Testis (tissue), 3 donors: ENCODE results near the gene SCAF8. TPM values are rescaled to one million over a fixed set of nuclear protein-coding genes. Genes with fewer than 3 reads are reported as not detected.
A peak's percentile ranks its signal among the peaks of the same experiment; 100 is the strongest.

Experiments
- DNase-seq: peaks from one replicate; pipeline ENCODE4 v3.0.0-alpha.2; 2019
- H3K27ac ChIP-seq, 2 donors: fragments of 200-600 bp; sonication (generic); one replicate each; pipeline ENCODE4 v1.5.1; 2019
- H3K27me3 ChIP-seq: fragments of 200-600 bp; sonication (generic); one replicate; pipeline ENCODE4 v1.5.1; 2019
- H3K36me3 ChIP-seq: fragments of 200-600 bp; sonication (generic); one replicate; pipeline ENCODE4 v1.5.1; 2017; ENCODE audit warnings: low read depth; ENCODE audit errors: missing control alignments
- H3K4me1 ChIP-seq: fragments of 200-600 bp; sonication (generic); one replicate; pipeline ENCODE4 v1.5.1; 2019
- H3K4me3 ChIP-seq, 2 donors: fragments of 200-600 bp; sonication (generic); one replicate each; pipeline ENCODE4 v1.5.1; 2017 to 2019
- H3K9me3 ChIP-seq: fragments of 200-600 bp; sonication (generic); one replicate; pipeline ENCODE4 v1.5.1; 2017
- POLR2A ChIP-seq: fragments of 450-650 bp; IDR thresholded peaks from one replicate; pipeline ENCODE4 v1.6.1; 2017; ENCODE audit warnings: antibody characterized with exemption, mild to moderate bottlenecking, moderate library complexity
- WGBS, 2 donors: methylation state at CpG; one replicate each; pipeline ENCODE4 v1.1.5; 2018; 5-methylcytosine and 5-hydroxymethylcytosine counted together
- intact Hi-C: fragments of 100-400 bp; cut with DNase I; formaldehyde crosslinking; loops from one replicate; pipeline ENCODE4 v1.15.1; 2023; ENCODE audit warnings: low total_unique reads
- polyA plus RNA-seq: library from polyadenylated mRNA; stranded (reverse); fragments of 350-450 nt; fragmentation: Illumina TruSeq; extraction: RNeasy Lipid Tissue Mini Kit (QIAGEN cat#74804); gene quantifications from one replicate; pipeline ENCODE4 v1.2.3, GENCODE V29; 2014; ENCODE audit warnings: low read depth, low replicate concordance; ENCODE audit not compliant: insufficient read depth
- total RNA-seq, 2 donors: library from RNA; depleted of rRNA; stranded (reverse); fragments of >200 nt; gene quantifications; one replicate each; pipeline ENCODE4 v1.2.3, GENCODE V29; 2016
- TF ChIP-seq, protein P1 (sequence below), 3 experiments: fragments of 450-650 bp in 2 of 3; fragments of 200-600 bp in 1 of 3; sonication (generic) in 1 of 3; IDR thresholded peaks; one replicate each; pipeline ENCODE4 v1.5.1; 2016 to 2019; ENCODE audit warnings: antibody characterized with exemption in 3 of 3, mild to moderate bottlenecking in 2 of 3, moderate library complexity in 1 of 3

The SCAF8 gene
- total and polyA plus RNA-seq, 3 donors from 2014 or later: 44.7 to 70.5 (median 65.5) TPM

GRCh38 chr6:154731296-154732218 lies 1.7 kb upstream of the SCAF8 start:
- 76% methylated on average over 24 of the region's 24 CpGs for WGBS, 2 donors
- no peak overlapping the region for H3K4me3 ChIP-seq
- H3K9me3 ChIP-seq: no peaks in the 10 kb centered on the region
- no peaks in the 10 kb centered on the region for H3K36me3 ChIP-seq
- H3K27me3 ChIP-seq: no peaks in the 10 kb centered on the region
- DNase-seq: no peak
- H3K4me1 ChIP-seq: peaks cover 6% of the 10 kb centered on the region
- no peak for TF ChIP-seq POLR2A
- TF ChIP-seq, protein P1, sequence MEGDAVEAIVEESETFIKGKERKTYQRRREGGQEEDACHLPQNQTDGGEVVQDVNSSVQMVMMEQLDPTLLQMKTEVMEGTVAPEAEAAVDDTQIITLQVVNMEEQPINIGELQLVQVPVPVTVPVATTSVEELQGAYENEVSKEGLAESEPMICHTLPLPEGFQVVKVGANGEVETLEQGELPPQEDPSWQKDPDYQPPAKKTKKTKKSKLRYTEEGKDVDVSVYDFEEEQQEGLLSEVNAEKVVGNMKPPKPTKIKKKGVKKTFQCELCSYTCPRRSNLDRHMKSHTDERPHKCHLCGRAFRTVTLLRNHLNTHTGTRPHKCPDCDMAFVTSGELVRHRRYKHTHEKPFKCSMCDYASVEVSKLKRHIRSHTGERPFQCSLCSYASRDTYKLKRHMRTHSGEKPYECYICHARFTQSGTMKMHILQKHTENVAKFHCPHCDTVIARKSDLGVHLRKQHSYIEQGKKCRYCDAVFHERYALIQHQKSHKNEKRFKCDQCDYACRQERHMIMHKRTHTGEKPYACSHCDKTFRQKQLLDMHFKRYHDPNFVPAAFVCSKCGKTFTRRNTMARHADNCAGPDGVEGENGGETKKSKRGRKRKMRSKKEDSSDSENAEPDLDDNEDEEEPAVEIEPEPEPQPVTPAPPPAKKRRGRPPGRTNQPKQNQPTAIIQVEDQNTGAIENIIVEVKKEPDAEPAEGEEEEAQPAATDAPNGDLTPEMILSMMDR (IDR thresholded peaks at IDR 0.05): no peak
- intact Hi-C loops: no loop called here
- no peak overlapping the region for H3K27ac ChIP-seq

DNA sequence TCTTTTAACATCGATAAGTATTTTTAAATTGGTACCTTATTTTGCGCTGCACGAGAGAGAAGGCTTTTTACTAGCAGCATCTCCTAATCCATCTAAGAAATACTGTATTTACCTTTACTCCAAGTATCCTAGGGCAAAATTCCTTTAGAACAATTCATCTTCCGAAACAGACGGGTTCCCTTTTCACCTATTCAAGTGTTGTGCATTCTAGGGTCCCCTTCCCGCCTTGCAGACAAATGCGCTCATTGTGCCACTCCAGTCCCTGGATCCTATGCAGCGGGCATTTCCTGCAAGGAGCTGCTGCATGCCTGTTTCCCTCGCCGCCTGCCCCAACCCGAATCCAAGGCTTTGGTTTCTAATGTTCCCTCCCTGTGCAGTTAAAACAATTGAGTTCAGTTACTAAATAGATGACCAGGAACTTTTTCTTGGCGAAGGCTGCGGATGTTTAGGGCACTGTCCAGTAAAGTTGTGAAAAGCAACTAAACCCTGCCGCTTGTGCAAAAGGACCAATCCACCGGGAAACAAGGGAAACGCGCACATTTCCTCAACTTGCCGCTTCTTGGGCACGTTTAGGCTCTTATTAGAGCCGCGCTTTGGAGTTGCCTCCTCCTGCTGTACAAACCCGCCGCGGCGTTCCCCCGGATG lies 556 bp upstream of the SCAF8 start:
- Histone ChIP-seq H3K36me3 (no peaks in the 10 kb centered on the region), H3K9me3 (no peaks in the 10 kb centered on the region), H3K27me3 (no peaks in the 10 kb centered on the region), H3K27ac (peak overlapping the region; percentile 99 to 100), H3K4me3 (peak overlapping the region; percentile 83 to 97), H3K4me1 (peaks cover 6% of the 10 kb centered on the region)
- TF ChIP-seq POLR2A: no peak
- TF ChIP-seq, protein P1 (IDR thresholded peaks at IDR 0.05): no peak
- intact Hi-C loops: no loop called here
- WGBS, 2 donors: 5 to 6% methylated on average over 19 to 26 of the region's 26 CpGs
- DNase-seq: peak; percentile 59

DNA sequence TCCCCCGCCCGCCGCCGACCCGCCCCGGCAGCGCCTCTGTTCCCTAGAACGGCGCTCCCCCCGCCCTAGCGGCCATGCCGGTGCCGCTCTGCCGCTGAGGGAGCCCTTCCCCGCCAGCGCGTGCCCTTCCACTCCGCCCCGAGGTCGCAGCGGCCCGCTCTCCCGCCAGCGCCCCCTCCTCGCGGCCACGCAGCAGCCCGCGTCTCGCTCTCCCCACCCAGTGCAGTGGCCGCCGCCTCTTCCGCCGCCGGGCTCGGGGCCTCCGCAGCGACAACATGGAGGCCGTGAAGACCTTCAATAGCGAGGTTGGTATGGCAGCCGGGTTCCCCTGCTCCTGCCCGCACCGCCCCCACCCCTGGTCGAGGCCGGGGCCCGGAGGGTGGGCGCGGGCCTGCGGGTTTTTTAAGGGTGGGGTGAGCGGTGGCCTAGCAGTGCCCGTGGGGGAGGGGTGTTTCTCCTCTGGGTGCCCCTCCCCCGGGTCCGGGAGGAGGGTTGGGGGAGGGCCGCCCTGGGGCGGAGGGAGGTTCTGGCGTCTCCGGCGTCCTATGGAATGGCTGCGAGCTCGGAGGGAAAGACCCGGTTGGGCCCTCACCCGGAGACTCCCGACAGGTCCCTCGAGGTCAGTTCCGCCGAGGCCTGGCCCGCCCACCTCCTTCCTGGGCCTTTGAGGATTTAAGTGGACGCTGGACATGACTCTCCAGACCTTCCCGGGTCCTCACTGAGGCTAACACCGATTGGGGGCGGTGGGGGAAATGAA lies 588 bp downstream of the SCAF8 start:
- Histone ChIP-seq H3K27me3 (no peaks in the 10 kb centered on the region), H3K36me3 (no peaks in the 10 kb centered on the region), H3K4me3 (peak overlapping the region; percentile 83 to 97), H3K27ac (peak overlapping the region; percentile 99 to 100), H3K4me1 (peaks cover 6% of the 10 kb centered on the region), H3K9me3 (no peaks in the 10 kb centered on the region)
- 1 to 2% methylated on average over 38 to 59 of the region's 71 CpGs for WGBS, 2 donors
- DNase-seq: peak; percentile 98
- intact Hi-C loops: no loop called here
- peak; percentile 0 for TF ChIP-seq POLR2A
- TF ChIP-seq, protein P1 (IDR thresholded peaks at IDR 0.05): no peak

DNA sequence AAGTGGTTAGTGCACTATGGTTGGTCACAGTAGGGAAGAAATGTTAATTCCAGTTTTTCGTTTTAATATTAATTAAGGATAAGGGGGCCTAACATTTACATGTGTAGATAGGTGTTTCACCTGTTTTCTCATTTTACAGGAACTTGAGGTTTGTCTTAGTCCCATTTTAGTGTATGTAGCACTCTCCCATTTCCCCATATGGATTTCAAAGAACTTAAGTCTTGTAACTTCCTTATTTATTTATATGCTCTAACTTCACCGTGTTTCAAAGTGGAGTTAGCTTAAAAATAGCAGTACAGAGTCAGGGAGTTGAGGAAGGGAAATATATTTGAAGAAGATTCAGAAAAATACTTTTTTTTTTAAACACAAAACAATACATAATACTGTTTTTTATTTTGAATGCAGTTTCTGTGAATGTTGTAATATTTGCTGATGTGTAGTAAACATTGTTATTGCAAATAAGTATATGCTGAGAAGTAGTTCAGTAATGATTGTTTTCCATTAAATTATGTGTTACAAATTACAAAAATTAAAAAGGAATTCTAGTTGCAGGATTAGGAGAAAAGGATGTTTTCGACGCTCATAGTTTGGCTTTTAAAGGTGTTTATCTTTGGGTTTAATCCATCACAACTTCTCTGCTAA lies 3.5 kb downstream of the SCAF8 start:
- no peak overlapping the region for H3K27ac ChIP-seq
- H3K27me3 ChIP-seq: no peaks in the 10 kb centered on the region
- 55 to 61% methylated on average over 4 of the region's 4 CpGs for WGBS, 2 donors
- no peaks in the 10 kb centered on the region for H3K9me3 ChIP-seq
- peaks cover 18% of the 10 kb centered on the region for H3K4me1 ChIP-seq
- H3K4me3 ChIP-seq: no peak overlapping the region
- TF ChIP-seq, protein P1 (IDR thresholded peaks at IDR 0.05): no peak
- TF ChIP-seq POLR2A: no peak
- H3K36me3 ChIP-seq: no peaks in the 10 kb centered on the region
- intact Hi-C loops: no loop called here
- DNase-seq: no peak
